ENCODE measurements around the gene HPGDS. TPM values are rescaled to one million over a fixed set of nuclear protein-coding genes. Genes with fewer than 3 reads are reported as not detected.
"Not testable (repeated sequence)": the region's sequence is repeated elsewhere in the genome, so short reads cannot be mapped to it uniquely, and the experiment has no call there.

Gene HPGDS
- total RNA-seq, 1 experiment from 2014 or later: not detected

- Histone ChIP-seq H3K27me3 (no peaks in the 10 kb centered on the region), H3K36me3 (no peaks in the 10 kb centered on the region), H3K4me3 (no peak overlapping the region), H3K9me3 (no peaks in the 10 kb centered on the region)
- no peak for DNase-seq
These were observed 910 bp downstream of the HPGDS start for GRCh38 chr4:94341481-94342370.

GRCh38 chr4:94339779-94340178 lies 2.9 kb downstream of the HPGDS start:
- H3K4me3 ChIP-seq: no peak overlapping the region
- H3K9me3 ChIP-seq: no peaks in the 10 kb centered on the region
- no peaks in the 10 kb centered on the region for H3K36me3 ChIP-seq
- DNase-seq: no peak
- no peaks in the 10 kb centered on the region for H3K27me3 ChIP-seq

- no peaks in the 10 kb centered on the region for H3K9me3 ChIP-seq
- H3K4me3 ChIP-seq: no peak overlapping the region
- no peak for DNase-seq
- no peaks in the 10 kb centered on the region for H3K27me3 ChIP-seq
- no peaks in the 10 kb centered on the region for H3K36me3 ChIP-seq
These were observed 3.8 kb downstream of the HPGDS start for GRCh38 chr4:94338681-94339351.

- not testable (repeated sequence) for H3K9me3 ChIP-seq, H3K27me3 ChIP-seq, H3K4me3 ChIP-seq, H3K36me3 ChIP-seq, DNase-seq
These were observed 5.8 kb downstream of the HPGDS start for GRCh38 chr4:94336791-94337190.

- Histone ChIP-seq H3K9me3 (no peaks in the 10 kb centered on the region), H3K27me3 (no peaks in the 10 kb centered on the region), H3K4me3 (no peak overlapping the region), H3K36me3 (no peaks in the 10 kb centered on the region)
- peak; percentile 2 for DNase-seq
These were observed 6.3 kb downstream of the HPGDS start for GRCh38 chr4:94336303-94336702.

GRCh38 chr4:94334962-94335361 lies 7.7 kb downstream of the HPGDS start:
- no peaks in the 10 kb centered on the region for H3K27me3 ChIP-seq
- H3K36me3 ChIP-seq: no peaks in the 10 kb centered on the region
- no peak for DNase-seq
- no peak overlapping the region for H3K4me3 ChIP-seq
- H3K9me3 ChIP-seq: no peaks in the 10 kb centered on the region

- no peaks in the 10 kb centered on the region for H3K27me3 ChIP-seq
- H3K4me3 ChIP-seq: no peak overlapping the region
- H3K9me3 ChIP-seq: no peaks in the 10 kb centered on the region
- no peak for DNase-seq
- no peaks in the 10 kb centered on the region for H3K36me3 ChIP-seq
These were observed 8.2 kb downstream of the HPGDS start for GRCh38 chr4:94334476-94334875.

- Histone ChIP-seq H3K4me3 (no peak overlapping the region), H3K27me3 (no peaks in the 10 kb centered on the region), H3K36me3 (no peaks in the 10 kb centered on the region), H3K9me3 (no peaks in the 10 kb centered on the region)
- DNase-seq: no peak
These were observed 8.8 kb downstream of the HPGDS start for GRCh38 chr4:94333866-94334265.

- DNase-seq: no peak
These were observed 9.5 kb downstream of the HPGDS start for GRCh38 chr4:94332983-94333590.

GRCh38 chr4:94329933-94330332 lies 12.7 kb downstream of the HPGDS start:
- Histone ChIP-seq H3K4me3 (no peak overlapping the region), H3K27me3 (no peaks in the 10 kb centered on the region), H3K9me3 (peaks cover 3% of the 10 kb centered on the region; the same call in 1 of the 2 replicates), H3K36me3 (no peaks in the 10 kb centered on the region)
- no peak for DNase-seq

More at GRCh38 chr4:94332983-94333590, 9.5 kb downstream of the HPGDS start:
- no peak overlapping the region for H3K4me3 ChIP-seq
- H3K36me3 ChIP-seq: no peaks in the 10 kb centered on the region
- no peaks in the 10 kb centered on the region for H3K9me3 ChIP-seq
- no peaks in the 10 kb centered on the region for H3K27me3 ChIP-seq

- DNase-seq: no peak
- Histone ChIP-seq H3K9me3 (peaks cover 3% of the 10 kb centered on the region; the same call in 1 of the 2 replicates), H3K27me3 (no peaks in the 10 kb centered on the region), H3K36me3 (no peaks in the 10 kb centered on the region), H3K4me3 (no peak overlapping the region)
These were observed 16.8 kb downstream of the HPGDS start for GRCh38 chr4:94325835-94326234.

- H3K9me3 ChIP-seq, H3K36me3 ChIP-seq, H3K4me3 ChIP-seq, H3K27me3 ChIP-seq, DNase-seq: not testable (repeated sequence)
These were observed 22.7 kb downstream of the HPGDS start for GRCh38 chr4:94319927-94320326.

- no peaks in the 10 kb centered on the region for H3K9me3 ChIP-seq
- H3K27me3 ChIP-seq: no peaks in the 10 kb centered on the region
- no peak for DNase-seq
- no peaks in the 10 kb centered on the region for H3K36me3 ChIP-seq
- no peak overlapping the region for H3K4me3 ChIP-seq
These were observed 35.3 kb downstream of the HPGDS start for GRCh38 chr4:94307231-94307871.

GRCh38 chr4:94306713-94307112 lies 35.9 kb downstream of the HPGDS start:
- Histone ChIP-seq H3K36me3 (no peaks in the 10 kb centered on the region), H3K4me3 (no peak overlapping the region), H3K9me3 (no peaks in the 10 kb centered on the region), H3K27me3 (no peaks in the 10 kb centered on the region)
- no peak for DNase-seq

- Histone ChIP-seq H3K36me3 (no peaks in the 10 kb centered on the region), H3K4me3 (no peak overlapping the region), H3K9me3 (no peaks in the 10 kb centered on the region), H3K27me3 (no peaks in the 10 kb centered on the region)
- DNase-seq: no peak
These were observed 37.0 kb downstream of the HPGDS start for GRCh38 chr4:94305466-94306225.

GRCh38 chr4:94304365-94304971 lies 38.2 kb downstream of the HPGDS start:
- H3K27me3 ChIP-seq: no peaks in the 10 kb centered on the region
- no peak overlapping the region for H3K4me3 ChIP-seq
- H3K9me3 ChIP-seq: no peaks in the 10 kb centered on the region
- no peak for DNase-seq
- no peaks in the 10 kb centered on the region for H3K36me3 ChIP-seq

All from MG63 (cell line).